WERI-Rb-1 (cell line): ENCODE measurements around the gene GPC1.
"Not testable (repeated sequence)": the region's sequence is repeated elsewhere in the genome, so short reads cannot be mapped to it uniquely, and the experiment has no call there.

ENCODE experiments used
- DNase-seq: peaks from one replicate; pipeline ENCODE4 v3.0.0-alpha.2; 2020
- H3K27ac ChIP-seq: fragments of 250-450 bp; sonication (Bioruptor Pico); 2 replicates; pipeline ENCODE4 v1.5.1; 2020; ENCODE audit warnings: mild to moderate bottlenecking, moderate library complexity
- H3K27me3 ChIP-seq: fragments of 250-450 bp; sonication (Bioruptor Pico); 2 replicates; pipeline ENCODE4 v1.5.1; 2021; ENCODE audit warnings: mild to moderate bottlenecking, low read depth, moderate library complexity; ENCODE audit not compliant: insufficient read depth, severe bottlenecking
- H3K36me3 ChIP-seq: fragments of 250-450 bp; sonication (Bioruptor Pico); 2 replicates; pipeline ENCODE4 v1.5.1; 2020; ENCODE audit warnings: mild to moderate bottlenecking, moderate library complexity
- H3K4me3 ChIP-seq: 2 replicates; pipeline ENCODE4 v1.5.1; 2011; ENCODE audit warnings: low read depth, mild to moderate bottlenecking, control low read depth, low read length
- H3K9me3 ChIP-seq: fragments of 250-450 bp; sonication (Bioruptor Pico); 2 replicates; pipeline ENCODE4 v1.5.1; 2021; ENCODE audit warnings: mild to moderate bottlenecking, moderate library complexity; ENCODE audit not compliant: severe bottlenecking
- TF ChIP-seq, protein P1 (sequence below): IDR thresholded peaks from 2 replicates; pipeline ENCODE4 v1.5.1; 2011; ENCODE audit warnings: low read depth, mild to moderate bottlenecking, control low read depth, inconsistent platforms, low read length

GPC1 gene

DNA sequence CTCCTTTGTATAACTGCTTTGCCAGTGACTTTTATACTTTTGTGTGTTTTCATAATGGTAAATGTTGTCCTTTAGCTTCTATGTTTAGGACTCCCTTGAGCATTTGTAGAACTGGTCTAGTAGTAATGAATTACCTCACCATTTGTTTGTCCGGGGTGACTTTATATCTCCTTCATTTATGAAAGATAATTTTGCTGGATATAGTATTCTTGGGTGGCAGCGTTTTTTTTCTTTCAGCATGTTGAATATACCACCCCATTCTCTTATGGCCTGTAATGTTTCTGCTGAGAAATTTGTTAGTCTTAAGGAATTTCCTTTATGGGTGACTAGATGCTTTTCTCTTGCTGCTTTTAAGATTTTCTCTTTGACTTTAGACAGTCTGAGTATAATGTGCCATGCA is 56.0 kb downstream of the GPC1 start:
- Histone ChIP-seq H3K27ac (no peak overlapping the region), H3K27me3 (no peaks in the 10 kb centered on the region), H3K4me3 (no peak overlapping the region), H3K9me3 (peaks cover 9% of the 10 kb centered on the region), H3K36me3 (no peaks in the 10 kb centered on the region; the same call in 1 of the 2 replicates)
- DNase-seq: no peak
- TF ChIP-seq, protein P1, sequence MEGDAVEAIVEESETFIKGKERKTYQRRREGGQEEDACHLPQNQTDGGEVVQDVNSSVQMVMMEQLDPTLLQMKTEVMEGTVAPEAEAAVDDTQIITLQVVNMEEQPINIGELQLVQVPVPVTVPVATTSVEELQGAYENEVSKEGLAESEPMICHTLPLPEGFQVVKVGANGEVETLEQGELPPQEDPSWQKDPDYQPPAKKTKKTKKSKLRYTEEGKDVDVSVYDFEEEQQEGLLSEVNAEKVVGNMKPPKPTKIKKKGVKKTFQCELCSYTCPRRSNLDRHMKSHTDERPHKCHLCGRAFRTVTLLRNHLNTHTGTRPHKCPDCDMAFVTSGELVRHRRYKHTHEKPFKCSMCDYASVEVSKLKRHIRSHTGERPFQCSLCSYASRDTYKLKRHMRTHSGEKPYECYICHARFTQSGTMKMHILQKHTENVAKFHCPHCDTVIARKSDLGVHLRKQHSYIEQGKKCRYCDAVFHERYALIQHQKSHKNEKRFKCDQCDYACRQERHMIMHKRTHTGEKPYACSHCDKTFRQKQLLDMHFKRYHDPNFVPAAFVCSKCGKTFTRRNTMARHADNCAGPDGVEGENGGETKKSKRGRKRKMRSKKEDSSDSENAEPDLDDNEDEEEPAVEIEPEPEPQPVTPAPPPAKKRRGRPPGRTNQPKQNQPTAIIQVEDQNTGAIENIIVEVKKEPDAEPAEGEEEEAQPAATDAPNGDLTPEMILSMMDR: no peak

DNA sequence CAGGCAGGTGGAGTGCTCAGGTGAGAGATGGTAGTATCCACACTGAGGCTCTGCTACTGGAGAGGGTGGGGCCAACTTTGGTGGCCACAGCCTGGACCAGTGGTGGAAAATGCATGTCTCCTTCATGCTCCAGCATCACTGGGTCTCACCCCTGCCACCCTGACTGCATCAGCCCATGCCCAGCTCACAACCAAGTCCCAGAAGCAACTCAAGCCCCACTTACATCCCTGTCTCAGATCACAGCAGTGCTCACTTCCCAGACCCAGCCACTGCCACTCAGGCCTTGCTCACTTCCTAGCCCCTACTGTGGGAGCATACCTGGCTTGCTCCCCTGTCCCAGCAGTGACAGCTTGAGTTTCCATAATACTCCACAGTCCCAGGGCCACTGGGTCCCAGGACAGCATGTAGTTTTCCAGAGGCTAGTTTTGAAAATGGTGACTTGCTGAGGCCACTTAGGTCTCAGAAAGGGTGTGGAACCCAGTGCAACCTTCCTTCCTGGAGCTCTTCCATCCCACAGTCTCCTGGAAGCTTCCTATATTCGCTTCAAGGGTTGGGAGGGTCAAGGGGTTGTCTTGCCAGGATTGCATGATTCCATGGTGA is 58.8 kb downstream of the GPC1 start:
- no peaks in the 10 kb centered on the region for H3K27me3 ChIP-seq
- no peak overlapping the region for H3K4me3 ChIP-seq
- H3K27ac ChIP-seq: no peak overlapping the region
- TF ChIP-seq, protein P1: no peak
- no peak for DNase-seq
- H3K9me3 ChIP-seq: peaks cover 9% of the 10 kb centered on the region
- H3K36me3 ChIP-seq: peaks cover 4% of the 10 kb centered on the region; the same call in 1 of the 2 replicates

DNA sequence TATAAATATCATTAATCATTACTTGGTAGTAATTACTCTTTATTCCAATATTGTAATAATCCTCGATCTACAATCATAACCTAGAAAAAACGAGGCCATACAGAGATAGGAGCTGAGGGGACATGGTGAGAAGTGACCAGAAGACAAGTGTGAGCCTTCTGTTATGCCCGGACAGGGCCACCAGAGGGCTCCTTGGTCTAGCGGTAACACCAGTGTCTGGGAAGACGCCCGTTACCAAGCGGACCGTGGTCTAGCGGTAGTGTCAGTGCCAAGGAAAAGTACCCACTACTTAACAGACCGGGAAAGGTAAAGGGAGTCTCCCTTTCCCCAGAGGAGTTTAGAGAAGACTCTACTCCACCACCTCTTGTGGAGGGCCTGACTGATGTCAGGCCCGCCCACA is 59.5 kb downstream of the GPC1 start:
- not testable (repeated sequence) for H3K27ac ChIP-seq, H3K4me3 ChIP-seq, DNase-seq, H3K9me3 ChIP-seq, H3K27me3 ChIP-seq, H3K36me3 ChIP-seq
- TF ChIP-seq, protein P1: peak; percentile 45

DNA sequence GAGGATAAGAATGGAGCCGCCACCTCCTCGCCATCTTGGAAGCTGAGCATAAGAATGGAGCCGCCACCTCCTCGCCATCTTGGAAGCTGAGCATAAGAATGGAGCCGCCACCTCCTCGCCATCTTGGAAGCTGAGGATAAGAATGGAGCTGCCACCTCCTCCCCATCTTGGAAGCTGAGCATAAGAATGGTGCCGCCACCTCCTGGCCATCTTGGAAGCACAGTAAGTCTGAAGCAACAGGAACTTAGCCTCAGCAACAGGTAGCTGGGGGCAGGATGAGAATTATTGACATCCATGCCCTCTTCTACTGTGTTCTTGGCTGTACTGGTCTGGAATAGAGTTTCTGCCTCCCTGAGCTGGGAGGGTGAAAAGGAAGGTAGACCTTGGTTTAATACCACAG is 61.6 kb downstream of the GPC1 start:
- not testable (repeated sequence) for H3K27ac ChIP-seq, H3K9me3 ChIP-seq, H3K27me3 ChIP-seq, H3K36me3 ChIP-seq, H3K4me3 ChIP-seq
- TF ChIP-seq, protein P1: peak; percentile 56
- DNase-seq: peak; percentile 38

DNA sequence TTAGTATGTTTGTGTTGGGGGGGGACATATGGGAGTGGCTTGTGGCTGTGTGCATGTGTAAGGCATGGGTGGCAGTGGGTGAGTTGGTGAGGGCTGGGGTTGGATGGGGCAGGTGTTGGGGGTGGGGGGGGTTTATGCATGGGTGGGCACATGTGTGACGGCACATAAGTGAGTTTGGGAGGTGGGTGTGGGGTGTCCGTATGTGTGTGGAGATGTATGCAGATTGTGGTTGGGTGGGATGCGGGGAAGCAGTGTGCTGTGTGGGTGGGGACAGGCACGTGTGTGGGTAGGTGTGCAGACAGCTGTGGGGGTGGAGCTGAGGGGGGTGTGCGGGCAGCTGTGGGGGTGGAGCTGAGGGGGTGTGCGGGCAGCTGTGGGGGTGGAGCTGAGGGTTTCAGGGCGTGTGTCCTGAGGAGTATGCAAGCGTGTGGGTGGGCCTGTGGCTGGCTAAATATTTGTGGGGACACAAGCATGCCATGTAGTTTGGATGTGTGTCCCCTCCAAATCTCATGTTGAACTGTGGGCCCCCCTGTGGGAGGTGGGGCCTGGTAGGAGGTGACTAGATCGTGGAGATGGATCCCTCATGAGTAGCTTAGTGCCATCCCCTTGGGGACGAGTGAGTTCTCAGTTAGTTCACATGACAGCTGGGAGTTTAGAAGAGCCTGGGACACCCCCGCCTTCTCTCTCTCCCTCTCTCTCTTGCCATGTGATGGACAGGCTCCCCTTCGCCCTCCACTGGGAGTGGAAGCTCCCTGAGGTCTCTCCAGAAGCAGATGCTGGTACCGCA is 62.9 kb downstream of the GPC1 start:
- no peak overlapping the region for H3K4me3 ChIP-seq
- no peaks in the 10 kb centered on the region for H3K9me3 ChIP-seq
- H3K27ac ChIP-seq: no peak overlapping the region
- no peaks in the 10 kb centered on the region for H3K27me3 ChIP-seq
- peaks cover 4% of the 10 kb centered on the region; the same call in 1 of the 2 replicates for H3K36me3 ChIP-seq
- TF ChIP-seq, protein P1: no peak
- no peak for DNase-seq

DNA sequence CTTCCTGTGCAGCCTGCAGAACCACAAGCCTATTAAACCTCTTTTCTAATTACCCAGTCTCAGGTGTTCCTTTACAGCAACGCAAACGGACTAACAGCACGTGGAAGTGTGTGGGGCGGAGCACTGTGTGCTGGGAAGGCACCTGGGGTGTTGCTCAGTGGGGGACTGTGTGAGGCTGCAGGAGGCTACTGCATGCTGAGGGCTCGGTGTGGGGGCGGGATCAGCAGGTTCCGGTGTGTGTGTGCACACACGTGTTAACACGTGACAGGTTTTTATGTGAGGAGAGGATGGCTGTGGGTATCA is 63.4 kb downstream of the GPC1 start:
- no peak overlapping the region for H3K4me3 ChIP-seq
- peaks cover 4% of the 10 kb centered on the region; the same call in 1 of the 2 replicates for H3K36me3 ChIP-seq
- H3K9me3 ChIP-seq: no peaks in the 10 kb centered on the region
- H3K27ac ChIP-seq: no peak overlapping the region
- H3K27me3 ChIP-seq: no peaks in the 10 kb centered on the region
- TF ChIP-seq, protein P1: no peak
- DNase-seq: no peak
